ENCODE results near the gene ADARB2.

- TF ChIP-seq CTCF (IDR thresholded peaks at IDR 0.05) (no peak), POLR2AphosphoS5 (IDR thresholded peaks at IDR 0.05) (no peak)
These were observed 14.8 kb upstream of the ADARB2 start for GRCh38 chr10:1752153-1752552.

All from esophagus muscularis mucosa (tissue), 3 donors.